ENCODE data around the gene MGAT1.
"Not testable (repeated sequence)": the region's sequence is repeated elsewhere in the genome, so short reads cannot be mapped to it uniquely, and the experiment has no call there.

Gene MGAT1

DNA sequence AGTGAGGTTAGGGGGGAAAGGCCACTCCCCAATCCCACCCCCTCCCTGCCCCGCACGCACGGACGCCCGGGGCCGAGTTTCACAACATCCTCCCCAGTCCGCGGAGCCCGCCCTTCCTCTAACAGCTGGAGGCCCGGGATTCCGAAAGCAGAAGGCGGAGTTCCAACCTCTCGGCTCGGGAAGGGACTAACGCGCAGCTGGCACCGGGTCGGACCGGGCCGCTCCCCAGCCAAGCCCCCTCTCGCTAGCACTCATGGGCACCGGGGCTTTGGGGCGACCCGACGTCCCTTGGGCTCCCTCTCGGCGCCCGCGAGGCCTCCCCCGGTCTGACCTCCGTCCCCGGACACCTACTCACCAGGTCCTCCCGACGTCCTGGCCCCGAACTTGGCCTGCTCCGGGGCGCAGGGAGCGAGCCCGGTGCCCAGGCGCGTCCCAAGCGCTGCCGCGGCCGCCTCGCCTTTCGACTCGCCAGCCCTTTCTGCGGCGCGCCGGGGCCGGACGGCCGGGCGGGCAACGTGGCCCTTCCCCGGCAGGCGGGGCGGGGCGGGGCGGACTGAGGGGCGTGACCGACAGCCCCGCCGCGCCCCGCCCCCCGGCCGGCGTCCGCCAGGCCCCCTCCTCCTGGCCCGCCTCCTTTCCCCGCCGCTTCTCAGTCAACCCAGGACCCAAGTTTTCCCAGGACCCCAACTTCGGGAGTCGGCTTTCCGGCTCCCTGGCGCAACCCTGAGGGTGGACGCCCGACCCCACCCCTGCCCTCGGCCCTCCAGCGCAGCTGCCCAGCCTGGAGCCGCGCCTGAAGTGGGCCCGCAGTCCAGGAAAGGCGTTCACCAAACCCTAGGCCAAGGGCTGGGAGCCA is at the start of gene MGAT1:
MGAT1 (minus strand) TSS at position 482 of the 856 bp plus-strand sequence. CDS start 9,835 bp downstream, outside the sequence.
- peak; percentile 89 for DNase-seq

DNA sequence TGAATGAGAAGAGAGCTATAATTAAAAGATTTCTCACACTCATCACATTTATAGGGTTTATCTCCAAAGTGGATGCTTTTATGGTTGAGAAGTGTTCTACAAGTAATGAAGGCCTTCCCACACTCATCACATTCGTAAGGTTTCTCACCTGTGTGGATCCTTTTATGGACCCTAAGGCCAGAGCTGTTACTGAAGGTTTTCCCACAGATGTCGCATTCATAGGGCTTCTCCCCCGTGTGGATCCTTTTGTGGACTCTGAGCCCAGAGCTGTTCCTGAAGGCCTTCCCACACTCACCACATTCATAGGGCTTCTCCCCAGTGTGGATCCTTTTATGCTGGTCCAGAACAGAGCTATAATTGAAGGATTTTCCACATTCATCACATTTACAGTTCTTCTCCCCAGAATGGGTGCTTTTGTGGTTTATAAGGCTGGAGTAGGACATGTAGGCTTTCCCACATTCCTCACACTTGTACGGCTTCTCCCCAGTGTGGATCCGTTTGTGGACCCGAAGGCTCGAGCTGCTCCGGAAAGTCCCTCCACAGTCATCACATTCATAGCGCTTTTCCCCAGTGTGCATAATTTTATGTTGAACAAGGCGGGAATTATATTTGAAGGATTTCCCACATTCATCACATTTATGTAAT is 48.0 kb upstream of the MGAT1 start:
- no peak for DNase-seq

DNA sequence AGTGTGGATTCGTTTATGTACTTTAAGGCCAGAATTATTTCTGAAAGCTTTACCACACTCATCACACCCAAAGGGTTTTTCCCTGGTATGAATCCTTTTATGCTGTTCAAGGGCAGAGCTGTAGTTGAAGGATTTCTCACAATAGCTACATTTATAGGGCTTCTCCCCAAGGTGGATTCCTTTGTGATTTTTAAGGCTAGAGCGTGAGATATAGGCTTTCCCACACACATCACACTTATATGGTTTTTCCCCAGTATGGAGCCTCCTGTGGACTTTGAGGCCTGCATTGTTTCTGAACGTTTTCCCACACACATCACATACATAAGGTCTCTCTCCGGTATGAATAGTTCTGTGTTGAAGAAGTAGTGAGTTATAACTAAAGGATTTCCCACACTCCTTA is 47.2 kb upstream of the MGAT1 start:
- no peak for DNase-seq

DNA sequence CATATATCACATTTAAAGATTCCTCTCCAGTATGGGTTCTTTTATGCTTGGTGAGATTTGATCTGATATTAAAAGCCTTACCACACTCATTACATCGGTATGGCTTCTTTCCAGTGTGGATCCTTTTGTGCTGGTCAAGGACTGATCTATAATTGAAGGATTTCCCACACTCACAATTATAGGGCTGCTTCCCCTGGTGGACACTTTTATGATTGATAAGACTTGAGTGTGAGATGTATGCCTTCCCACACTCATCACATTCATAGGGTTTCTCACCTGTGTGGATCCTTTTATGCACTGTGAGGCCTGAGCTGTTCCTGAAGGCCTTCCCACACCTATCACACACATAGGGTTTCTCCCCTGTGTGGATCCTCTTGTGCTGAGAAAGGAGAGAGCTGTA is 46.3 kb upstream of the MGAT1 start:
- DNase-seq: no peak

DNA sequence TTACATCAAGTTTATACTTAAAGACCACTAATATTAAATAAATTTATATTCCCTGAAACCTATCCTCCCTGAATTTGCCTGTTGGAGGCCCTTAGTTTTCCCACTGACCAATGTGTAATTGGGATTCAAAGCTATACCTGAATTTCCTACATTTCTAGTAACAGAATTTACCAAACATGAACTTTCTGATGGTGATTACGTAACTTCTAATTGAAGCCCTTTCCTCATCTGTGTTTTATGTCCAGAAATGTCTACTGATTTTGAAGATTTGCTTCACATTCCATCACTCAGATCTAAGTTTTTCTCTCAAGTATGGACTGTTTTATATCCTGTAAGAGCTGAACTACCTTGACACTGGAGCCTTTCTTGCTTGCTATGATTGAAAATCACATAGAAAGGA is 45.7 kb upstream of the MGAT1 start:
- no peak for DNase-seq

DNA sequence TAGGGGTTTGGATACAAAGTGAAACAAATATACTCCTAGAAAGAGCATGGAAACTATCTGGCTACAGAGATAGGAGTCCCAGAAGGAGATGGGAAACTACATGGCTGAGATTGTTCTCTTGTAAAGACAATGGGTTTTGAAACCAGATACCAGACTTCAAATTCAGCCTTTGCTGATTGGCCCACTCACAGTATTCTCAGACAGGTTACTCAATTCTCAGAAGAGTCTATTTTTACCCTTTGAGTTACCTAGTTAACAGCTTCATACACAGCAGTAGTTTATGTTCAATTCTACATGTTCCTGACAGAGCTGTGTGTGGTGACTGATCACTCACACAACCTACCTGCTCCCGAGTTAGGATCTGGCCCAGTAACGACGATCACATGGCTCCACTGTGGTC is 44.4 kb upstream of the MGAT1 start:
- no peak for DNase-seq

DNA sequence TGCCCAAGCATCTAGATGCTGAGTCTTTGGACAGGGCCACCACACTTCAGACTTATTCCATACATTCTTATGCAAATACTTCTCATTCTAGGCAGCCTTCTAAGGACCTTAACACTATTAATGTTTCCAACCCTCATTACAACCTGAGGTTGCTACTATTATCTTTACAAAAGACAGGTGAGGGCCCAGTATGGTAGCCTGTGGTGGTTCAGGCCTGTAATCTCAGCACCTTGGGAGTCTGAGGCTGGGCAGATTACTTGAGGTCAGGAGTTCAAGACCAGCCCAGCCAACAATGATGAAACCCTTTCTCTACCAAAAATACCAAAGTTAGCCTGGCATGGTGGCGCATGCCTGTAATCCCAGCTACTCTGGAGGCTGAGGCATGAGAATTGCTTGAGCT is 42.3 kb upstream of the MGAT1 start:
- DNase-seq: no peak

DNA sequence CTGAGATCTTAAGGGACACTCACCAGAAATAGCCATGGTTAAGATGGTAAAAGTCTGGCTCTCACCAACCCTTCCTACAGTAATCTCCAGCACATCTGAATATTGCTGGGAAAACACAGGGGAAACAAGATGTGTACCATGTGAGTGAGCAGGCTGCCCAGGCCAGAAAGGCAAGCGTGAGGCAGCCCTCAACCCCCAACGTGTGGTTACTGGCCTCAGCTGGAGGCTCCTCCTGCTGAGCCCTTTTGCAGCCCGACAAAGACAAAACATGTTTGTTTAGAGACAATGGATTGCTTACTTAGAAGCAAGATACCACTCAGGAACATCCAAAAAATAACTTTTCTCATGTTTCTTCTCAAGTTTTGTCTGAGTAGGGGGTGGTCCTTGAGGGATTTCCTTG is 41.8 kb upstream of the MGAT1 start:
- no peak for DNase-seq

DNA sequence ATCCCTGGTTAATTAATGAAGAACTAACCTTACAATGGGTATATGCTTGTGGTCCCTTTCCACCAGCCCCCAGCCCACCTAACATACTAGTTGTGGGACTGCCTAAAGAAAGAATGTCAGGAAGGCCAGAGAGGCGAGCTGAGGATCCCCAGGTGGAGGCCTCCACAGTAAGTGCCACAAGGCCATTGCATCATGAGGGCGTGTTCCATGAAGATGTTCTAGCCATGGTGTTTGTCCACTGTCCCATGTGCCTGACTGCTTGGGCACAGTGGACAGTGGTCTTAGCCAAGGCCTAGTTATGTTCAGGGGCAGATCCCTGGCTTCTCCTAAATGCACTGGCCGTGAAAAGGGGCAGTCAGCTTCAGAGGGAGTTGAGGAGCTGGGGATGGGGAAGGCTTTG is 37.3 kb upstream of the MGAT1 start:
- DNase-seq: no peak

DNA sequence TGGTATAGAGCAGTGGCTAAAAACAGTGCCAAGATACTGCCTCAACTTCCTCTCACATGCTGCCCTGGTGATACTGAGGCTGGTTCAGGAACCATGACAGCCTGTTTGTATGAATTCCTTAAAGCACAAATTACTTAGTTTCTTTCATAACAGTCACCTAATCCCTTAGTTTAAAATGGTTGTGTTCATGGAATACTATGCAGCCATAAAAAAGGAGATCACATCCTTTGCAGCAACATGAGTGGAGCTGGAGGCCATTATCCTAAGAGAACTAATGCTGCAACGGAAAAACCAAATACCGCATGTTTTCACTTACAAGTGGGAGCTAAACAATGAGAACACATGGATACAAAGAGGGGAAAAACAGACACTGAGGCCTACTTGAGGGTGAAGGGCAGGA is 36.6 kb upstream of the MGAT1 start:
- DNase-seq: no peak

DNA sequence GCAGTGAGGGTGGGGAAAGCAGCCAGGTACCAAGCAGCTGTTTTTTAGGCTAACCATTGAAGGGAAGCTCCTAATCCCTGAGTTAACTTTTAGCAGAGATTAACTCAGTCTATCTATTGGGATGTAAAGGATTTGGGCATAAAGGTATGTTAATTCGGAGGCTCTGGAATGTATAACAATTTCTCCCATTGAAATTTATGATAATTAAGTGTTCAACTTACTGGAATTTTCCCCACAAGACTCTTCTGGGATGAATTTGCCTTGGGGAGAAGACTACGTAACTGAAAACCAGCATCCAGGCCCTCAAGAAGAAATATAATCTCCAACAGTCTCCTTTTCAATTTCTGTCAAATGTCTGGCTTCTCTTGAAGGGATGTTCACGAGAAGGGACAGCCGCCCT is 34.9 kb upstream of the MGAT1 start:
- DNase-seq: no peak

DNA sequence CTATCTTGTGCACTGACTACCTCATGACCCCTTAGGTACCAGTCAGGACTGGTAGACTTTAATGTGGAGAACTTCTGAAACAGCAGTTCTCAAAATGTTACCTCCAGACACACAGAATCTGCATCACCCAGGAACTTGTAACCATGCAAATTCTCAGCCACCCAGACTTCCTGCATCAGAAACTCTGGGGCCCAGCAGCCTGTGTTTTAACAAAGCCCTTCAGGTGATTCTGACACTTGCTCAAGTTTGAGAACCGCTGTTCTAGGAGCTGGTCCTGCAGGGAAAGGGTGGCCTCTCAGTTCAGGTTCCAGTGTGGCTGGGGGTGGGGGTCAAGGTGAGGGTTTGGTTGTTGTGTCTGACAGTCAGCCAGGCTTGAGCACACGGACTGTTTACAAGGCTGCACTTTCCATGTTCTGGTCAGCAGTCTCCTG is 30.0 kb upstream of the MGAT1 start:
- no peak for DNase-seq

DNA sequence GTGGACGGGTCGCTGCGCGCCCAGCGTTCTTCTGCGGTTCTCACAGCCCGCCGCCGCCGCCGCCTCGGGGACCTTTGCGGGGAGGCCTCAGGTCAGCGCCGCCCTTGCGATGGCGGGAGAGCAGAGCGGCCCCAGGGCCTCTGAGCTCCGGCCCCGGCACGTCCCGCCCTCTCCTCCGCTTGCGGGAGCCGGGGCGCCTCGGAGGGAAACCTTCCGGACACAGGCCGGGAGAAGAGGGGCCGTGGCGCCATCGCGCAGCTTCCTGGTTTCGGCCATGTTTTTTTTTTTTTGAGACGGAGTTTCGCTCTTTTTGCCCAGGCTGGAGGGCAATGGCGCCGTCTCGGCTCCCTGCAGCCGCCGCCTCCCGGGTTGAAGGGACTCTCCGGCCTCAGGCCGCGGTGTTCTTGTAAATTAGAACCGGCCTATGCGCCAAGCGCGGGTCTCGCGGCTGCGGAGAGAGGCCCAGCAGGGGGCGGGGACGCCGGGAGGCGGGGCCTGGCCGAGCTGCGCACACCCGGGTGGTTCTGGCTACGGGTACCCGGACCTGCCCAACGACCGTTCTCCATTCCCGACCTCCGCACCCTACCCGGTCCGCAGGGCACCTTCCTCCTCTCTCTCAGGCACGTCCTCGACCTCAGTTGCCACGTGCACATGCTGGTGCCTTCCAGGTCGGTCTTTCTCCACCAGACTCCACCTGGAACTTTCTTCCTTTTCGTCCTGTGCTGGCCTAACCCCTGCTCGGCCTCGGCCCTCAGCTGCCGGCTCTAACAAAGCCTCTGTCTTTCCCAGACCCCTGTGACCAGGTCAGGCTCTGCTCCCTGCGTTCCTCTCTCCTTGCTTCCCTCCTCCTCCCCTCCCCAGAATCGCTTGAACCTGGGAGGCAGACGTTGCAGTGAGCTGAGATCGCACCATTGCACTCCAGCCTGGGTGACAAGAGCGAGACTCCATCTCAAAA is 28.8 kb upstream of the MGAT1 start:
- peak; percentile 88 for DNase-seq

DNA sequence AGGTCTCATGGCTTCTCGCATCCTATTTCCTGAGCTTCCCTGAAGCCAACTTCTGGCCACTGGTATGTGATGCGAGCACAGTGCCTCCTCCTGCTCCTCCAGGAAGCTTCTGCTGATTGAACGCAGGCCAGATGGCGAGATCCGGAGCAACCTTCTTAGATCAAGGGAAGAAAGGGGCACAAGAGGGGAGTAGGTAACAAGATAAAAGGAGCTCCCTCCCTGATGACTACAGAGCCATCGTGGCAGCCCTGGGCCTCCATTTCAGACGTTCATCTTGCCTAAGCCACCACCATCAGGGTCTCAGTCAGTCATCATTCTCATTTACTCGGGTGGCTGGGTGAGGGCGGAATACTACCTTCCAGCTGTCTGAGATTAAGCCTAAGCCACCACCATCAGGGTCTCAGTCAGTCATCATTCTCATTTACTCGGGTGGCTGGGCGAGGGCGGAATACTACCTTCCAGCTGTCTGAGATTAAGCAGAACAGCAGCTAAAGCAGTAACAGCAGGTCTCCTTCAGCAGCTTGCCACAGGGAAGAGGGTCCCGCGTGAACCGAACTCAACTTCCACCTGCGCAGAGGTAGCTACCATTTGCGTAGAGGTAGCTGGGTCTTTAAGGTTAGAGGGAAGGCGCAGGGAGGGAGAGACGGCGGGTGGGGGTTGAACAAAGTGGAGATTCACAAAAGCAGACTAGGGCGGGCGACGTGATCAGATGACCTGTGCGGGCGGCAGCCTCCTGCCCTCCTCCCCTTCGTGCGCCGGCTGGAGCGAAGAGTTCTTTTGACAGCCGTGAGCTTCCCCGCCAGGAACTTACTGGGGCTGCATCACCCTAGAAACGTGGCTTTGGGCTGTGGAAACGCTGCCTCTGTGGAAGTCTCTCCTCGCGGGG is 27.9 kb upstream of the MGAT1 start:
- DNase-seq: peak; percentile 61

DNA sequence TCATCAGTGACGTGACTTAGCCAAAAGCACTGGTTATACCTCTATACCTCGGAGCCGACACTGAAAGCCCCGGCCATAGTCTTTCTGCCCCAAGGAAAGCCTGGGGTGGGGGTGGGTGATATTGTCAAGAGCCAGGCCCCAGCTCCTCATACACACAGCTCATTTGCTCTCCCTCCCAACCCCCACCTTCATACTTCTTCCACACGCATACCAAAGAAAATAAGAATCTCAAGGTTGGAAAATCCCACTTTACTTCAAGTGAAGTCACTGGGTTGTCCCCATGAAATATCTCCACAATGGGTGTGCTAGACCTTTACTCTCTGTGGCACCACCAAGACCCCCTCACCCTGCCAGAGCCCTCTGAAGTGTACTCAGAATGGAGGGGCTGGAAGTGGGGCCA is 27.1 kb upstream of the MGAT1 start:
- DNase-seq: no peak

DNA sequence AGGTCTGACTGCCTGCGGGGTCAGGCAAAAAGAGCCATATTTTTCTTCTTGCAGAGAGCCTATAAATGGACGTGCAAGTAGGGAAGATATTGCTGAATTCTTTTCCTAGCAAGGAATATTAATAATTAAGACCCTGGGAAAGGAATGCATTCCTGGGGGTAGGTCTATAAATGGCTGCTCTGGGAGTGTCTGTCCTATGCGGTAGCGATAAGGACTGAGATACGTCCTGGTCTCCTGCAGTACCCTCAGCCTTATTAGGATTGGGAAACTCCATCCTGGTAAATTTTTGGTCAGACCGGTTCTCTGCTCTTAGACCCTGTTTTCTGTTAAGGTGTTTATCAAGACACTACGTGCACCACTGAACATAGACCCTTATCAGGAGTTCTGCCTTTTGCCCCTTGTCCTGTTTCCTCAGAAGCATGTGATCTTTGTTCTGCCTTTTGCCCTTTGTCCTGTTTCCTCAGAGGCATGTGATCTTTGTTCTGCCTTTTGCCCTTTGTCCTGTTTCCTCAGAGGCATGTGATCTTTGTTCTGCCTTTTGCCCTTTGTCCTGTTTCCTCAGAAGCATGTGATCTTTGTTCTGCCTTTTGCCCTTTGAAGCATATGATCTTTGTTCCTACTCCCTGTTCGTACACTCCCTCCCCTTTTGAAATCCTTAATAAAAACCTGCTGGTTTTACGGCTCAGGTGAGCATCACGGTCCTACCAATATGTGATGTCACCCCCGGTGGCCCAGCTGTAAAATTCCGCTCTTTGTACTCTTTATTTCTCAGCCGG is 26.3 kb upstream of the MGAT1 start:
- not testable (repeated sequence) for DNase-seq

DNA sequence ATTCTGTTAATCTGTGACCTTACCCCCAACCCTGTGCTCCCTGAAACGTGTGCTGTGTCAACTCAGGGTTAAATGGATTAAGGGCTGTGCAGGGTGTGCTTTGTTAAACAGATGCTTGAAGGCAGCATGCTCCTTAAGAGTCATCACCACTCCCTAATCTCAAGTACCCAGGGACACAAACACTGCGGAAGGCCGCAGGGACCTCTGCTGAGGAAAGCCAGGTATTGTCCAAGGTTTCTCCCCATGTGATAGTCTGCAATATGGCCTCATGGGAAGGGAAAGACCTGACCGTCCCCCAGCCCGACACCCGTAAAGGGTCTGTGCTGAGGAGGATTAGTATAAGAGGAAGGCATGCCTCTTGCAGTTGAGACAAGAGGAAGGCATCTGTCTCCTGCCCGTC is 24.8 kb upstream of the MGAT1 start:
- DNase-seq: not testable (repeated sequence)

DNA sequence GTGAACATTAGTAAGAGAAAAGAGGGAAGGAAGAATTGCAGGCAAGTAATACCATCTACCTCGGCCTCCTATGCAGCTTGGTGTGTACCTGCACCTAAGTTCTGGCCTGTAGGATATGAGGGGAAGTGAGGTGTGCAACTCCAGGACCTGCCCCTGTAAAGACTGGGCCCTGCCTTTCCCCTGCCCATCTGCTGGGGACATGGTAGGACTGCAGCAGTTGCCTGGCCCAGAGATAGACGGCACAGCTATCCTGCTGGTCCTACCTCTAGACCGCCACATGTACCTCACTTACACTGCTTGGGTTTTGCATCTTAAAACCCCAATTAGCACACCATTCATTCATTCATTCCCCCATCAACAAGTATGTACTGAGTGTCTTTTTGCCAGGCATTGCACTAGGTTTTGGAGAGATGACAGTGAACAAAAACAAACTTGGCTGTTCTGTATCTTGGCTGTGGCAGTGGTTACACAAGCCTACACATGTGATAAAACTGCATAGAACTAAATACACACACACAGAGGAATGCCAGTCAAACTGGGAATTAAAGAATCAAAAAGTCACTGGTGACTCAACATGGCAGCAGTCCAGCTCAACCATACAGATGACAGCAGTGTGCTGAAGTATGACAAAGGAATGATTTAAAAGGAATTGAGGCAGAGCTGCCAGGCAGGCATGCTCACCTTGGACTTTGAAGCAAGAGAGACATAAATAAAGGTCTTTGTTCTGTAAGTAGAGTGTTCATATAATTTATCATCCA is 23.3 kb upstream of the MGAT1 start:
- DNase-seq: no peak

DNA sequence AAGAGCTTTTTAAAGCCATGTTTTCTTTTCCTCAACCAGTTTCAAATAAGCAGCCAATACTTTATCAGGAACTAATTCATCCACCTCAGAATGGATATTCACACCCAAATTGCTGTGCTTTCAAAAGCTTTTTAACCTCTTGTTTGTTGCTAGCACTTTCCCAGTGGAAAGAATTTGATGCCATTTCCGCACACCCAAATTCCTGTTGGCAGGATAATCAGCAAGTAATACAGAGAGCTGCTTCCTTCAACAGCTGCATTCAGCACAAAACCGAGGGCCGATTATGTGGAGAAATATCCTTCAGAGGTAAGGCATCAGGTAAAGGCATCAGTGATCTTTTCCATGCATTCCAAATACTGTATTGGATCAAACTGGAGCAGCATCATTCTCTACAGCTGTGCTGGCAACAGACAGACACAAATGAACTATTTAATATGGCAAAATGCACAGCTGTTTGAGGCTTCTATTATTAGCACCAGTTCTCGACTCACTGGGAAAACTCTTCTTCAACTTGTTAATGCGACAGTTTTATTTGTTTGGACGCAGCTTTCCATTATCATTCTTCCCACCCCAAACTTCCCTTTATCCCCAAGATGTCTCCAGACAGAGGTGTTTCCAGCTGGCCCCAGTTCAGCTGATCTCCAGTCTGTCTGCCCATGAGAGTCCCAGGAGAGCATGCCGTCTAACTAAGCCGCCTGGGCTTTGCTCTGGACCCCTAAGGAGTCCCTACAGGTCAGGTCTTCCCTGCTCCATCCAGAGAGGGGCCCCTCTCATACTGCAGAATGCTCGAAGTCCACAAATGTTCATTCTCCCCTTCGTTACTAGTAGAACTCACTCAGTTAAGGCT is 22.2 kb upstream of the MGAT1 start:
- no peak for DNase-seq

Measured in left hindlimb (tissue), 1 donor.